ENCODE results near the gene TRERF1.

DNA sequence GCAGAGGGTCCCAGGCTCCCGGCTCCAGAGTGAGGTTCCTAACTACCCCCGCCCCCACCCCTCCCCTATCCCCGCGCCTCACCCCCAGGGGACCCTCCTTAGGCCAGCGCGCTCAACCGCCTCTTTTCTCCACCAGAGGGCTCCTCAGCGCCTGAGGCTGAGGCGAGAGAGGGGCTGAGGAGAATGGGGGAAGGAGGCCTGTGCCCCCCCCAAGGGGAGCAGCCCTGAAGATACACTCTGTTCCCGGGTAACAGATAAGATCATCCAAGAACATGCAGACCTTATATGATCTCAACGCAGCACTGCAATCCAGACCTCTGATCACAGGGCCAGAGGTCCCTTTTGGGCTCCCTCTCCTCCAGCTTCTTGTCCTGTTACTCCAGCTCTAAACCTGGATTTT is 190.8 kb downstream of the TRERF1 start:
- no peak for TF ChIP-seq GATA2 (IDR thresholded peaks at IDR 0.05; ENCODE audit: low read depth, low read length)
- TF ChIP-seq GATA3 (IDR thresholded peaks at IDR 0.05; ENCODE audit: low read depth, low read length), result no peak
